ENCODE results near the gene PXDC1. TPM values are rescaled to one million over a fixed set of nuclear protein-coding genes. Genes with fewer than 3 reads are reported as not detected.

The PXDC1 gene
- total RNA-seq, 2 donors from 2014 or later, result 406 to 488 TPM

- Histone ChIP-seq H3K4me3 (no peak overlapping the region), H3K4me1 (ENCODE audit: control insufficient read depth in 1 of 2, low read depth in 2 of 2) (no peaks in the 10 kb centered on the region), H3K36me3 (no peaks in the 10 kb centered on the region), H3K27ac (no peak overlapping the region), H3K27me3 (replicated peaks; ENCODE audit: insufficient read depth) (no peaks in the 10 kb centered on the region), H3K9me3 (no peaks in the 10 kb centered on the region)
- ATAC-seq (ENCODE audit: insufficient number of reproducible peaks, low FRiP score, low read depth) (no peak), DNase-seq (ENCODE audit: low spot score) (no peak)
- TF ChIP-seq CTCF (IDR thresholded peaks at IDR 0.05), result no peak
These were observed 40.2 kb upstream of the PXDC1 start for GRCh38 chr6:3791526-3792203.

GRCh38 chr6:3789896-3790558 is 38.5 kb upstream of the PXDC1 start:
- Histone ChIP-seq H3K27me3 (replicated peaks; ENCODE audit: insufficient read depth) (no peaks in the 10 kb centered on the region), H3K4me1 (ENCODE audit: control insufficient read depth in 1 of 2, low read depth in 2 of 2) (no peaks in the 10 kb centered on the region), H3K9me3 (no peaks in the 10 kb centered on the region), H3K4me3 (no peak overlapping the region), H3K36me3 (no peaks in the 10 kb centered on the region), H3K27ac (no peak overlapping the region)
- ATAC-seq (ENCODE audit: insufficient number of reproducible peaks, low FRiP score, low read depth), result no peak
- DNase-seq (ENCODE audit: low spot score), result no peak
- TF ChIP-seq CTCF (IDR thresholded peaks at IDR 0.05), result no peak

GRCh38 chr6:3789018-3789895 is 37.7 kb upstream of the PXDC1 start:
- no peak for TF ChIP-seq CTCF (IDR thresholded peaks at IDR 0.05)
- Histone ChIP-seq H3K27ac (no peak overlapping the region), H3K9me3 (no peaks in the 10 kb centered on the region), H3K27me3 (replicated peaks; ENCODE audit: insufficient read depth) (no peaks in the 10 kb centered on the region), H3K36me3 (no peaks in the 10 kb centered on the region), H3K4me1 (ENCODE audit: control insufficient read depth in 1 of 2, low read depth in 2 of 2) (no peaks in the 10 kb centered on the region), H3K4me3 (no peak overlapping the region)
- no peak for ATAC-seq (ENCODE audit: insufficient number of reproducible peaks, low FRiP score, low read depth)
- DNase-seq (ENCODE audit: low spot score), result no peak

- no peak for TF ChIP-seq CTCF (IDR thresholded peaks at IDR 0.05)
- Histone ChIP-seq H3K27me3 (replicated peaks; ENCODE audit: insufficient read depth) (no peaks in the 10 kb centered on the region), H3K9me3 (no peaks in the 10 kb centered on the region), H3K36me3 (no peaks in the 10 kb centered on the region), H3K4me3 (no peak overlapping the region), H3K27ac (no peak overlapping the region), H3K4me1 (ENCODE audit: control insufficient read depth in 1 of 2, low read depth in 2 of 2) (no peaks in the 10 kb centered on the region)
- ATAC-seq (ENCODE audit: insufficient number of reproducible peaks, low FRiP score, low read depth) (no peak), DNase-seq (ENCODE audit: low spot score) (no peak)
These were observed 37.0 kb upstream of the PXDC1 start for GRCh38 chr6:3788408-3789017.

GRCh38 chr6:3786141-3786540 is 34.6 kb upstream of the PXDC1 start:
- Histone ChIP-seq H3K36me3 (no peaks in the 10 kb centered on the region), H3K4me1 (ENCODE audit: control insufficient read depth in 1 of 2, low read depth in 2 of 2) (no peaks in the 10 kb centered on the region), H3K4me3 (no peak overlapping the region), H3K27me3 (replicated peaks; ENCODE audit: insufficient read depth) (no peaks in the 10 kb centered on the region), H3K27ac (no peak overlapping the region), H3K9me3 (no peaks in the 10 kb centered on the region)
- ATAC-seq (ENCODE audit: insufficient number of reproducible peaks, low FRiP score, low read depth) (no peak), DNase-seq (ENCODE audit: low spot score) (no peak)
- no peak for TF ChIP-seq CTCF (IDR thresholded peaks at IDR 0.05)
